Uterus (tissue), 2 donors: ENCODE data around the gene RGS6.

Experiments used
- POLR2A ChIP-seq, 2 donors: fragments of 450-650 bp; IDR thresholded peaks; one replicate each; pipeline ENCODE4 v1.6.1; 2016; ENCODE audit warnings: antibody characterized with exemption in 2 of 2, mild to moderate bottlenecking in 1 of 2, moderate library complexity in 1 of 2
- TF ChIP-seq, protein P1 (sequence below), 4 experiments: fragments of 200-600 bp in 2 of 4; fragments of 450-650 bp in 2 of 4; sonication (generic) in 2 of 4; IDR thresholded peaks; one replicate each; pipeline ENCODE4 v1.5.1; 2016 to 2019; ENCODE audit warnings: antibody characterized with exemption in 4 of 4, mild to moderate bottlenecking in 2 of 4, moderate library complexity in 1 of 4

GRCh38 chr14:72164420-72165228 is 232.4 kb downstream of the RGS6 start:
- TF ChIP-seq, protein P1, sequence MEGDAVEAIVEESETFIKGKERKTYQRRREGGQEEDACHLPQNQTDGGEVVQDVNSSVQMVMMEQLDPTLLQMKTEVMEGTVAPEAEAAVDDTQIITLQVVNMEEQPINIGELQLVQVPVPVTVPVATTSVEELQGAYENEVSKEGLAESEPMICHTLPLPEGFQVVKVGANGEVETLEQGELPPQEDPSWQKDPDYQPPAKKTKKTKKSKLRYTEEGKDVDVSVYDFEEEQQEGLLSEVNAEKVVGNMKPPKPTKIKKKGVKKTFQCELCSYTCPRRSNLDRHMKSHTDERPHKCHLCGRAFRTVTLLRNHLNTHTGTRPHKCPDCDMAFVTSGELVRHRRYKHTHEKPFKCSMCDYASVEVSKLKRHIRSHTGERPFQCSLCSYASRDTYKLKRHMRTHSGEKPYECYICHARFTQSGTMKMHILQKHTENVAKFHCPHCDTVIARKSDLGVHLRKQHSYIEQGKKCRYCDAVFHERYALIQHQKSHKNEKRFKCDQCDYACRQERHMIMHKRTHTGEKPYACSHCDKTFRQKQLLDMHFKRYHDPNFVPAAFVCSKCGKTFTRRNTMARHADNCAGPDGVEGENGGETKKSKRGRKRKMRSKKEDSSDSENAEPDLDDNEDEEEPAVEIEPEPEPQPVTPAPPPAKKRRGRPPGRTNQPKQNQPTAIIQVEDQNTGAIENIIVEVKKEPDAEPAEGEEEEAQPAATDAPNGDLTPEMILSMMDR (IDR thresholded peaks at IDR 0.05), result no peak
- TF ChIP-seq POLR2A (IDR thresholded peaks at IDR 0.05), result no peak
